ENCODE measurements around the gene CERS3.

CERS3 gene

GRCh38 chr15:100426937-100427336 lies 101.8 kb downstream of the CERS3 start:
- DNase-seq (ENCODE audit: low read depth, low spot score) = no peak

GRCh38 chr15:100405179-100405578 lies 123.6 kb downstream of the CERS3 start:
- H3K4me3 ChIP-seq (ENCODE audit: low read length) = no peak overlapping the region
- no peak for DNase-seq (ENCODE audit: low read depth, low spot score)

More at GRCh38 chr15:100426937-100427336, 101.8 kb downstream of the CERS3 start:
- no peak overlapping the region for H3K4me3 ChIP-seq (ENCODE audit: low read length)

- DNase-seq (ENCODE audit: low read depth, low spot score) = no peak
- H3K4me3 ChIP-seq (ENCODE audit: low read length) = no peak overlapping the region
Observed at GRCh38 chr15:100400996-100401395, 127.8 kb downstream of the CERS3 start.

- no peak for DNase-seq (ENCODE audit: low read depth, low spot score)
Observed at GRCh38 chr15:100394736-100395440, 133.9 kb downstream of the CERS3 start.

GRCh38 chr15:100393008-100393407 lies 135.7 kb downstream of the CERS3 start:
- DNase-seq (ENCODE audit: low read depth, low spot score) = no peak
- H3K4me3 ChIP-seq (ENCODE audit: low read length) = no peak overlapping the region

More at GRCh38 chr15:100394736-100395440, 133.9 kb downstream of the CERS3 start:
- no peak overlapping the region for H3K4me3 ChIP-seq (ENCODE audit: low read length)

- no peak for DNase-seq (ENCODE audit: low read depth, low spot score)
- H3K4me3 ChIP-seq (ENCODE audit: low read length) = no peak overlapping the region
Observed at GRCh38 chr15:100385300-100386050, 143.3 kb downstream of the CERS3 start.

- no peak overlapping the region for H3K4me3 ChIP-seq (ENCODE audit: low read length)
- no peak for DNase-seq (ENCODE audit: low read depth, low spot score)
Observed at GRCh38 chr15:100384108-100384410, 144.7 kb downstream of the CERS3 start.

- no peak overlapping the region for H3K4me3 ChIP-seq (ENCODE audit: low read length)
- DNase-seq (ENCODE audit: low read depth, low spot score) = peak; percentile 11
Observed at GRCh38 chr15:100383302-100384107, 145.2 kb downstream of the CERS3 start.

- DNase-seq (ENCODE audit: low read depth, low spot score) = no peak
- no peak overlapping the region for H3K4me3 ChIP-seq (ENCODE audit: low read length)
Observed at GRCh38 chr15:100373942-100374341, 154.8 kb downstream of the CERS3 start.

GRCh38 chr15:100373120-100373896 lies 155.4 kb downstream of the CERS3 start:
- no peak for DNase-seq (ENCODE audit: low read depth, low spot score)
- H3K4me3 ChIP-seq (ENCODE audit: low read length) = no peak overlapping the region

GRCh38 chr15:100372739-100373119 lies 156.0 kb downstream of the CERS3 start:
- no peak overlapping the region for H3K4me3 ChIP-seq (ENCODE audit: low read length)
- DNase-seq (ENCODE audit: low read depth, low spot score) = no peak

GRCh38 chr15:100355342-100355741 lies 173.4 kb downstream of the CERS3 start:
- no peak overlapping the region for H3K4me3 ChIP-seq (ENCODE audit: low read length)
- DNase-seq (ENCODE audit: low read depth, low spot score) = no peak

GRCh38 chr15:100353449-100353848 lies 175.3 kb downstream of the CERS3 start:
- no peak for DNase-seq (ENCODE audit: low read depth, low spot score)
- H3K4me3 ChIP-seq (ENCODE audit: low read length) = no peak overlapping the region

- no peak overlapping the region; the same call in 1 of the 2 replicates for H3K4me3 ChIP-seq (ENCODE audit: low read length)
Observed at GRCh38 chr15:100350434-100351226, 178.1 kb downstream of the CERS3 start.

More at GRCh38 chr15:100350434-100351226, 178.1 kb downstream of the CERS3 start:
- no peak for DNase-seq (ENCODE audit: low read depth, low spot score)
